Left lung (tissue), 10 donors: ENCODE data around the gene FBXL7. TPM values are rescaled to one million over a fixed set of nuclear protein-coding genes. Genes with fewer than 3 reads are reported as not detected.

ENCODE experiments used
- ATAC-seq: fragments of 200-7000 bp; cut with Tn5 transposase; one replicate; pipeline ENCODE4 v1.9.1; 2020; ENCODE audit warnings: moderate library complexity
- DNase-seq, 4 donors: peaks; one replicate each; pipeline ENCODE4 v3.0.0-alpha.2; 2013 to 2020
- H3K27ac ChIP-seq, 2 donors: fragments of 200-600 bp; sonication (generic) in 1 of 2; one replicate each; pipeline versions ENCODE4 v1.5.0 to v1.8.0; 2020 to 2021
- H3K27me3 ChIP-seq, 2 donors: fragments of 200-600 bp; sonication (generic) in 1 of 2; one replicate each; pipeline versions ENCODE4 v1.5.0 to v1.8.0; 2020 to 2021
- H3K36me3 ChIP-seq, 2 donors: fragments of 200-600 bp; sonication (generic) in 1 of 2; one replicate each; pipeline versions ENCODE4 v1.5.0 to v1.8.0; 2020 to 2021
- H3K4me1 ChIP-seq, 2 donors: fragments of 200-600 bp; one replicate each; pipeline ENCODE4 v1.8.0; 2021
- H3K4me3 ChIP-seq, 2 donors: fragments of 200-600 bp; sonication (generic) in 1 of 2; one replicate each; pipeline versions ENCODE4 v1.5.0 to v1.8.0; 2020 to 2021; ENCODE audit warnings: mild to moderate bottlenecking in 1 of 2
- H3K9me3 ChIP-seq, 2 donors: fragments of 200-600 bp; sonication (generic) in 1 of 2; one replicate each; pipeline versions ENCODE4 v1.5.0 to v1.8.0; 2020 to 2021
- intact Hi-C, 2 donors: fragments of 100-400 bp; cut with DNase I; formaldehyde crosslinking; loops; one replicate each; pipeline versions ENCODE4 v1.11.2 to v1.14.2; 2022
- polyA plus RNA-seq, 6 donors: library from polyadenylated mRNA; unstranded; fragments of 120-200 nt; gene quantifications; one replicate each; pipeline ENCODE4 v1.2.1, GENCODE V29; 2013; ENCODE audit not compliant: insufficient read length in 6 of 6
- total RNA-seq, 2 donors: library from RNA; stranded (reverse); fragmentation: NEBNext Ultra II Directional; extraction: Animal tissue kit (Norgen Biotek cat#: 25700); gene quantifications; one replicate each; pipeline ENCODE4 v1.2.1, GENCODE V29; 2021
- TF ChIP-seq, protein P1 (sequence below), 2 donors: fragments of 200-600 bp; sonication (generic) in 1 of 2; IDR thresholded peaks; one replicate each; pipeline versions ENCODE4 v1.5.0 to v1.8.0; 2021; ENCODE audit warnings: antibody characterized with exemption in 2 of 2
- donor health status: DM: no; HTN: yes; CAD: no.
- donor health status: DM: no; HTN: no; CAD: no.

FBXL7 gene
- total and polyA plus RNA-seq, 8 donors, result 12.0 to 32.4 (median 28.1) TPM

DNA sequence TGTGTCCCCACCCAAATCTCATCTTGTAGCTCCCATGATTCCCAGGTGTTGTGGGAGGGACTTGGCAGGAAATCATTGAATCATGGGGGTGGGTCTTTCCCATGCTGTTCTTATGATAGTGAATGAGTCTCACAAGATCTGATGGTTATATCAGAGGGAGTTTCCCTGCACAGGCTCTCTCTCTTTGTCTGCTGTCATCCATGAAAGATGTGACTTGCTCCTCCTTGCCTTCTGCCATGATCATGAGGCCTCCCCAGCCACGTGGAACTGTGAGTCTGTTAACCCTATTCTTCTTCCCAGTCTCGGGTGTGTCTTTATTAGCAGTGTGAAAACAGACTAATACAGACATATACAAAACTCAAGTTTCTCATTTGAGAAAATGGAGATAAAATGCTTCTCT, 139.3 kb downstream of the FBXL7 start:
- H3K27ac ChIP-seq, result no peak overlapping the region
- H3K9me3 ChIP-seq, result no peaks in the 10 kb centered on the region
- no peaks in the 10 kb centered on the region for H3K27me3 ChIP-seq
- no peaks in the 10 kb centered on the region for H3K36me3 ChIP-seq
- ATAC-seq (no peak), DNase-seq (no peak)
- H3K4me3 ChIP-seq, result no peak overlapping the region
- H3K4me1 ChIP-seq, result no peaks in the 10 kb centered on the region
- TF ChIP-seq, protein P1, sequence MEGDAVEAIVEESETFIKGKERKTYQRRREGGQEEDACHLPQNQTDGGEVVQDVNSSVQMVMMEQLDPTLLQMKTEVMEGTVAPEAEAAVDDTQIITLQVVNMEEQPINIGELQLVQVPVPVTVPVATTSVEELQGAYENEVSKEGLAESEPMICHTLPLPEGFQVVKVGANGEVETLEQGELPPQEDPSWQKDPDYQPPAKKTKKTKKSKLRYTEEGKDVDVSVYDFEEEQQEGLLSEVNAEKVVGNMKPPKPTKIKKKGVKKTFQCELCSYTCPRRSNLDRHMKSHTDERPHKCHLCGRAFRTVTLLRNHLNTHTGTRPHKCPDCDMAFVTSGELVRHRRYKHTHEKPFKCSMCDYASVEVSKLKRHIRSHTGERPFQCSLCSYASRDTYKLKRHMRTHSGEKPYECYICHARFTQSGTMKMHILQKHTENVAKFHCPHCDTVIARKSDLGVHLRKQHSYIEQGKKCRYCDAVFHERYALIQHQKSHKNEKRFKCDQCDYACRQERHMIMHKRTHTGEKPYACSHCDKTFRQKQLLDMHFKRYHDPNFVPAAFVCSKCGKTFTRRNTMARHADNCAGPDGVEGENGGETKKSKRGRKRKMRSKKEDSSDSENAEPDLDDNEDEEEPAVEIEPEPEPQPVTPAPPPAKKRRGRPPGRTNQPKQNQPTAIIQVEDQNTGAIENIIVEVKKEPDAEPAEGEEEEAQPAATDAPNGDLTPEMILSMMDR (IDR thresholded peaks at IDR 0.05), result no peak
- intact Hi-C loops, result no loop called here

- intact Hi-C loops, result no loop called here
- Histone ChIP-seq H3K27me3 (no peaks in the 10 kb centered on the region), H3K4me3 (no peak overlapping the region), H3K4me1 (peaks cover 0 to 4% of the 10 kb centered on the region in 2 donors), H3K27ac (no peak overlapping the region), H3K9me3 (no peaks in the 10 kb centered on the region), H3K36me3 (no peaks in the 10 kb centered on the region)
- ATAC-seq, result no peak
- no peak for DNase-seq
- TF ChIP-seq, protein P1 (IDR thresholded peaks at IDR 0.05), result no peak
Observed at GRCh38 chr5:15640116-15640515, 140.1 kb downstream of the FBXL7 start.

GRCh38 chr5:15643731-15644130, 143.8 kb downstream of the FBXL7 start:
- H3K4me3 ChIP-seq, result no peak overlapping the region
- H3K27me3 ChIP-seq, result no peaks in the 10 kb centered on the region
- intact Hi-C loops, result no loop called here
- no peaks in the 10 kb centered on the region for H3K36me3 ChIP-seq
- peaks cover 0 to 5% of the 10 kb centered on the region in 2 donors for H3K4me1 ChIP-seq
- no peak overlapping the region for H3K27ac ChIP-seq
- ATAC-seq (no peak), DNase-seq (no peak)
- peaks cover 0 to 2% of the 10 kb centered on the region in 2 donors for H3K9me3 ChIP-seq
- TF ChIP-seq, protein P1 (IDR thresholded peaks at IDR 0.05), result no peak

GRCh38 chr5:15645381-15646160, 145.6 kb downstream of the FBXL7 start:
- DNase-seq, result no peak
- H3K27me3 ChIP-seq, result no peaks in the 10 kb centered on the region
- H3K4me1 ChIP-seq, result peaks cover 0 to 5% of the 10 kb centered on the region in 2 donors
- no peak overlapping the region for H3K4me3 ChIP-seq
- intact Hi-C loops, result no loop called here
- H3K27ac ChIP-seq, result no peak overlapping the region
- no peak for ATAC-seq
- TF ChIP-seq, protein P1 (IDR thresholded peaks at IDR 0.05), result no peak
- H3K9me3 ChIP-seq, result peaks cover 0 to 2% of the 10 kb centered on the region in 2 donors
- H3K36me3 ChIP-seq, result no peaks in the 10 kb centered on the region

GRCh38 chr5:15646371-15646770, 146.4 kb downstream of the FBXL7 start:
- intact Hi-C loops, result no loop called here
- no peak overlapping the region for H3K4me3 ChIP-seq
- ATAC-seq, result no peak
- no peaks in the 10 kb centered on the region for H3K27me3 ChIP-seq
- peaks cover 0 to 5% of the 10 kb centered on the region in 2 donors for H3K4me1 ChIP-seq
- TF ChIP-seq, protein P1 (IDR thresholded peaks at IDR 0.05), result no peak
- no peaks in the 10 kb centered on the region for H3K36me3 ChIP-seq
- peak in 2 of 4 donors; percentile 19 to 20 for DNase-seq
- peaks cover 0 to 6% of the 10 kb centered on the region in 2 donors for H3K9me3 ChIP-seq
- H3K27ac ChIP-seq, result no peak overlapping the region
